Tibial nerve (tissue), 4 donors: ENCODE measurements around the gene CD1B.

ENCODE experiments used
- EP300 ChIP-seq, 2 donors: sonication (generic); formaldehyde crosslinking; IDR thresholded peaks; one replicate each; pipeline ENCODE4 v1.6.1; 2017; ENCODE audit warnings: antibody characterized with exemption in 2 of 2, mild to moderate bottlenecking in 1 of 2
- POLR2A ChIP-seq, 2 donors: fragments of 450-650 bp; IDR thresholded peaks; one replicate each; pipeline ENCODE4 v1.6.1; 2017; ENCODE audit warnings: antibody characterized with exemption in 2 of 2, mild to moderate bottlenecking in 2 of 2, moderate library complexity in 2 of 2
- TF ChIP-seq, protein P1 (sequence below), 5 experiments: fragments of 200-600 bp in 3 of 5; fragments of 450-650 bp in 2 of 5; sonication (generic) in 3 of 5; IDR thresholded peaks; one replicate each; pipeline ENCODE4 v1.5.1; 2016 to 2019; ENCODE audit warnings: antibody characterized with exemption in 5 of 5, mild to moderate bottlenecking in 3 of 5, moderate library complexity in 2 of 5

- no peak for TF ChIP-seq POLR2A (IDR thresholded peaks at IDR 0.05)
- TF ChIP-seq EP300 (IDR thresholded peaks at IDR 0.05) = no peak
- TF ChIP-seq, protein P1, sequence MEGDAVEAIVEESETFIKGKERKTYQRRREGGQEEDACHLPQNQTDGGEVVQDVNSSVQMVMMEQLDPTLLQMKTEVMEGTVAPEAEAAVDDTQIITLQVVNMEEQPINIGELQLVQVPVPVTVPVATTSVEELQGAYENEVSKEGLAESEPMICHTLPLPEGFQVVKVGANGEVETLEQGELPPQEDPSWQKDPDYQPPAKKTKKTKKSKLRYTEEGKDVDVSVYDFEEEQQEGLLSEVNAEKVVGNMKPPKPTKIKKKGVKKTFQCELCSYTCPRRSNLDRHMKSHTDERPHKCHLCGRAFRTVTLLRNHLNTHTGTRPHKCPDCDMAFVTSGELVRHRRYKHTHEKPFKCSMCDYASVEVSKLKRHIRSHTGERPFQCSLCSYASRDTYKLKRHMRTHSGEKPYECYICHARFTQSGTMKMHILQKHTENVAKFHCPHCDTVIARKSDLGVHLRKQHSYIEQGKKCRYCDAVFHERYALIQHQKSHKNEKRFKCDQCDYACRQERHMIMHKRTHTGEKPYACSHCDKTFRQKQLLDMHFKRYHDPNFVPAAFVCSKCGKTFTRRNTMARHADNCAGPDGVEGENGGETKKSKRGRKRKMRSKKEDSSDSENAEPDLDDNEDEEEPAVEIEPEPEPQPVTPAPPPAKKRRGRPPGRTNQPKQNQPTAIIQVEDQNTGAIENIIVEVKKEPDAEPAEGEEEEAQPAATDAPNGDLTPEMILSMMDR (IDR thresholded peaks at IDR 0.05) = no peak
Observed at GRCh38 chr1:158334526-158335212, 3.3 kb upstream of the CD1B start.
